ENCODE data around the gene SPINT3.

Gene SPINT3

GRCh38 chr20:45518282-45518681 is 2.9 kb upstream of the SPINT3 start:
- ATAC-seq (ENCODE audit: insufficient read depth, low read depth): no peak
- H4K20me1 ChIP-seq (ENCODE audit: insufficient read depth, low read length): no peaks in the 10 kb centered on the region
- no peaks in the 10 kb centered on the region for H3K36me3 ChIP-seq (ENCODE audit: insufficient read depth, low read length)
- no peak overlapping the region for H3K4me2 ChIP-seq (ENCODE audit: insufficient read depth, low read length)
- no peak overlapping the region for H3K9ac ChIP-seq (ENCODE audit: low read depth, low read length)
- H3K4me1 ChIP-seq (ENCODE audit: insufficient read depth, low read length): no peaks in the 10 kb centered on the region
- no peak overlapping the region for H3K4me3 ChIP-seq (ENCODE audit: low read depth in 1 of 2, low read length in 2 of 2)
- DNase-seq: no peak
- no peaks in the 10 kb centered on the region for H3K79me2 ChIP-seq (ENCODE audit: insufficient read depth, low read length)
- no peak overlapping the region for H2AFZ ChIP-seq (ENCODE audit: low read depth, low read length)
- no peak overlapping the region for H3K27ac ChIP-seq (ENCODE audit: low read length)
- H3K27me3 ChIP-seq (ENCODE audit: insufficient read depth, low read length, poor library complexity): peaks cover 11% of the 10 kb centered on the region
- H3K9me3 ChIP-seq (ENCODE audit: insufficient read depth, low read length, severe bottlenecking): no peaks in the 10 kb centered on the region
- TF ChIP-seq, protein P1, sequence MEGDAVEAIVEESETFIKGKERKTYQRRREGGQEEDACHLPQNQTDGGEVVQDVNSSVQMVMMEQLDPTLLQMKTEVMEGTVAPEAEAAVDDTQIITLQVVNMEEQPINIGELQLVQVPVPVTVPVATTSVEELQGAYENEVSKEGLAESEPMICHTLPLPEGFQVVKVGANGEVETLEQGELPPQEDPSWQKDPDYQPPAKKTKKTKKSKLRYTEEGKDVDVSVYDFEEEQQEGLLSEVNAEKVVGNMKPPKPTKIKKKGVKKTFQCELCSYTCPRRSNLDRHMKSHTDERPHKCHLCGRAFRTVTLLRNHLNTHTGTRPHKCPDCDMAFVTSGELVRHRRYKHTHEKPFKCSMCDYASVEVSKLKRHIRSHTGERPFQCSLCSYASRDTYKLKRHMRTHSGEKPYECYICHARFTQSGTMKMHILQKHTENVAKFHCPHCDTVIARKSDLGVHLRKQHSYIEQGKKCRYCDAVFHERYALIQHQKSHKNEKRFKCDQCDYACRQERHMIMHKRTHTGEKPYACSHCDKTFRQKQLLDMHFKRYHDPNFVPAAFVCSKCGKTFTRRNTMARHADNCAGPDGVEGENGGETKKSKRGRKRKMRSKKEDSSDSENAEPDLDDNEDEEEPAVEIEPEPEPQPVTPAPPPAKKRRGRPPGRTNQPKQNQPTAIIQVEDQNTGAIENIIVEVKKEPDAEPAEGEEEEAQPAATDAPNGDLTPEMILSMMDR (IDR thresholded peaks at IDR 0.05; ENCODE audit: borderline replicate concordance, extremely low read depth, low read length, poor library complexity, severe bottlenecking): no peak
- TF ChIP-seq EZH2 (IDR thresholded peaks at IDR 0.05; ENCODE audit: borderline replicate concordance, low read depth, low read length, severe bottlenecking): no peak

DNA sequence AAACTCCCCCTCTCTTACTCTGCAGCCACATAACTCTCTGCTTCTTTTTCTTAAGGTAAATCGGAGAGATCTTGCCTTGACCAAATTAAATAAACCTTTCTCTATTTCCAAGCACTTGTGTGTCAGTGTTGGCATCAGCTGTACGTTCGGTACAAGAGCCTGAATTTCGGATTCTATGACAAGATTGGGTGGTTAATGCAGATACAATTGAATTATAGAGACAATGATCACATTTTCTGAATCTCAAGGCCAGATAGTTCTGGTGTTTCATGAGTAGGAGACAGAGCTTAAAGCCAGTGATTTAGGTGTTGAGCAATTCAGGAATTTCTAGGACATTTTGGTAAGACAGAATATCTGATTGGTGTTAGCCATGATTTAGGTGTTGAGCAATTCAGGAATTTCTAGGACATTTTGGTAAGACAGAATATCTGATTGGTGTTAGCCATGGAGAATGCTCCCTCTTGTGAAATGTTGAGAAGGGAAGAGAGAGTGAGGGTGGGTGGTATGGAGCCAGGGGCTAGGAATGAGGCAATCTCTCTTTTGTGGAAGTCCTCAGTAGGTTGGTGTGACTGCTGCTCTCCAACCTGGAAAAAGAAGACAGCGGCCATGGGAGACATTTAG is 5.1 kb downstream of the SPINT3 start:
- H4K20me1 ChIP-seq (ENCODE audit: insufficient read depth, low read length): no peaks in the 10 kb centered on the region; the same call in 1 of the 2 replicates
- H3K9me3 ChIP-seq (ENCODE audit: insufficient read depth, low read length, severe bottlenecking): no peaks in the 10 kb centered on the region
- H3K79me2 ChIP-seq (ENCODE audit: insufficient read depth, low read length): no peaks in the 10 kb centered on the region
- H3K9ac ChIP-seq (ENCODE audit: low read depth, low read length): no peak overlapping the region
- H3K27me3 ChIP-seq (ENCODE audit: insufficient read depth, low read length, poor library complexity): peaks cover 7% of the 10 kb centered on the region
- no peaks in the 10 kb centered on the region for H3K4me1 ChIP-seq (ENCODE audit: insufficient read depth, low read length)
- H3K27ac ChIP-seq (ENCODE audit: low read length): no peak overlapping the region
- no peak overlapping the region for H3K4me3 ChIP-seq (ENCODE audit: low read depth in 1 of 2, low read length in 2 of 2)
- no peak overlapping the region for H2AFZ ChIP-seq (ENCODE audit: low read depth, low read length)
- no peak for ATAC-seq (ENCODE audit: insufficient read depth, low read depth)
- no peak for DNase-seq
- TF ChIP-seq EZH2 (IDR thresholded peaks at IDR 0.05; ENCODE audit: borderline replicate concordance, low read depth, low read length, severe bottlenecking): no peak
- TF ChIP-seq, protein P1 (IDR thresholded peaks at IDR 0.05; ENCODE audit: borderline replicate concordance, extremely low read depth, low read length, poor library complexity, severe bottlenecking): no peak
- H3K36me3 ChIP-seq (ENCODE audit: insufficient read depth, low read length): no peaks in the 10 kb centered on the region
- H3K4me2 ChIP-seq (ENCODE audit: insufficient read depth, low read length): no peak overlapping the region

DNA sequence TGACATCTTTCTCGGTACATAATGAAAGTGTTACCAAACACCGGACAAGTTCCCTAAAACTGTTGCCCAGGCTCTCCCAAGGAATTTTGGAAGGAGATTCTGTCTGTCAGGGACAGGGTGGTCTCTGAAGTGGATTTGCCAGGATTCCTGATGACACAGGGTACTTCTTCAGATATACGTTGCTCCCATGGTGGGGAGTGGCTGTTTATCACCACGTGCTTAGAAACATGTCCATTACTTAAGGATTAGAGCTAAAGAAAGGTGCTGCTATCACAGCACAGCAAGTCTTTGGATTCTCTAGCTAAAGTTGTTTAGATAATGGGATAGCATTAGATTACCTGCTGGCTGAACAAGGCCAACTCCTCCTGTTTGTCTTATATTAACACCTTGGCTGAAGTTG is 6.3 kb downstream of the SPINT3 start:
- Histone ChIP-seq H3K79me2 (ENCODE audit: insufficient read depth, low read length) (no peaks in the 10 kb centered on the region), H3K27me3 (ENCODE audit: insufficient read depth, low read length, poor library complexity) (peaks cover 7% of the 10 kb centered on the region), H3K4me2 (ENCODE audit: insufficient read depth, low read length) (no peak overlapping the region), H3K4me1 (ENCODE audit: insufficient read depth, low read length) (no peaks in the 10 kb centered on the region), H3K27ac (ENCODE audit: low read length) (no peak overlapping the region), H3K9ac (ENCODE audit: low read depth, low read length) (no peak overlapping the region), H2AFZ (ENCODE audit: low read depth, low read length) (no peak overlapping the region), H3K9me3 (ENCODE audit: insufficient read depth, low read length, severe bottlenecking) (no peaks in the 10 kb centered on the region), H3K36me3 (ENCODE audit: insufficient read depth, low read length) (no peaks in the 10 kb centered on the region), H3K4me3 (ENCODE audit: low read depth in 1 of 2, low read length in 2 of 2) (no peak overlapping the region), H4K20me1 (ENCODE audit: insufficient read depth, low read length) (no peaks in the 10 kb centered on the region; the same call in 1 of the 2 replicates)
- ATAC-seq (ENCODE audit: insufficient read depth, low read depth) (no peak), DNase-seq (no peak)
- TF ChIP-seq, protein P1 (IDR thresholded peaks at IDR 0.05; ENCODE audit: borderline replicate concordance, extremely low read depth, low read length, poor library complexity, severe bottlenecking): no peak
- no peak for TF ChIP-seq EZH2 (IDR thresholded peaks at IDR 0.05; ENCODE audit: borderline replicate concordance, low read depth, low read length, severe bottlenecking)

Data from DND-41 (cell line).